HUES48 (cell line): ENCODE results near the gene REXO5.

ENCODE experiments used
- H3K27ac ChIP-seq: one replicate; pipeline ENCODE4 v1.7.0; 2013; ENCODE audit warnings: low read depth, low read length, inconsistent platforms
- H3K27me3 ChIP-seq: 2 replicates; pipeline ENCODE4 v1.6.1; 2013; ENCODE audit warnings: mild to moderate bottlenecking, low read length; ENCODE audit not compliant: control insufficient read depth, insufficient read depth
- H3K36me3 ChIP-seq: 2 replicates; pipeline ENCODE4 v1.6.1; 2013; ENCODE audit warnings: low read length; ENCODE audit not compliant: control insufficient read depth, insufficient read depth
- H3K4me1 ChIP-seq: 2 replicates; pipeline ENCODE4 v1.6.1; 2013; ENCODE audit warnings: mild to moderate bottlenecking, low read length; ENCODE audit not compliant: control insufficient read depth, insufficient read depth
- H3K4me3 ChIP-seq: 2 replicates; pipeline ENCODE4 v1.5.1; 2013; ENCODE audit warnings: mild to moderate bottlenecking, low read depth, low read length
- H3K9ac ChIP-seq: 2 replicates; pipeline ENCODE4 v1.6.1; 2013; ENCODE audit warnings: mild to moderate bottlenecking, low read depth, low read length, moderate library complexity
- H3K9me3 ChIP-seq: 2 replicates; pipeline ENCODE4 v1.6.1; 2013; ENCODE audit warnings: low read length; ENCODE audit not compliant: control insufficient read depth, insufficient read depth

Gene REXO5

GRCh38 chr16:20768121-20768520 is 38.2 kb upstream of the REXO5 start:
- no peak overlapping the region for H3K9ac ChIP-seq
- no peak overlapping the region for H3K4me3 ChIP-seq
- peaks cover 3% of the 10 kb centered on the region; the same call in 1 of the 2 replicates for H3K4me1 ChIP-seq
- no peaks in the 10 kb centered on the region for H3K27me3 ChIP-seq
- H3K36me3 ChIP-seq: no peaks in the 10 kb centered on the region
- H3K27ac ChIP-seq: no peak overlapping the region
- H3K9me3 ChIP-seq: no peaks in the 10 kb centered on the region

DNA sequence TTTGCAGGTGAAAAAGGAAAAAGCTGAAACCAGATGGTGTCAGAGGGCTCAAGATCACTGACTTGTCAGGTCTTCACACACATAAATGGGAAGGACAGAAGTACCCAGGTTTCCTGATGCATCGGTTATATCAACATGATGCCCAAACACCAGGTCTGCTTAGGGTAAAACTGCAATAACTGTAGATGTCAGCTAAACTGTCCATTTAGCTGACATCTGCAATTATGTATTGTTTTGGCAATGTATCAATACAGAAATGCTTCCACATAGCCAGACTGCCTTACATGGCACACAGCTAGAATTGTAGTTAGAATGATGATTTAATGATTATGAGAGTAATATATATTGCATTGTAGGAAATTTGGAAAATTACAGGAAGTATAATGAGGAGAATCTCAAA is 37.5 kb upstream of the REXO5 start:
- Histone ChIP-seq H3K27ac (no peak overlapping the region), H3K4me3 (no peak overlapping the region), H3K9me3 (no peaks in the 10 kb centered on the region), H3K27me3 (no peaks in the 10 kb centered on the region), H3K36me3 (no peaks in the 10 kb centered on the region), H3K9ac (no peak overlapping the region), H3K4me1 (peaks cover 3% of the 10 kb centered on the region; the same call in 1 of the 2 replicates)

GRCh38 chr16:20773679-20774078 is 32.6 kb upstream of the REXO5 start:
- no peaks in the 10 kb centered on the region for H3K4me1 ChIP-seq
- no peaks in the 10 kb centered on the region for H3K9me3 ChIP-seq
- H3K36me3 ChIP-seq: no peaks in the 10 kb centered on the region
- no peak overlapping the region for H3K9ac ChIP-seq
- H3K4me3 ChIP-seq: no peak overlapping the region
- H3K27ac ChIP-seq: no peak overlapping the region
- no peaks in the 10 kb centered on the region for H3K27me3 ChIP-seq

DNA sequence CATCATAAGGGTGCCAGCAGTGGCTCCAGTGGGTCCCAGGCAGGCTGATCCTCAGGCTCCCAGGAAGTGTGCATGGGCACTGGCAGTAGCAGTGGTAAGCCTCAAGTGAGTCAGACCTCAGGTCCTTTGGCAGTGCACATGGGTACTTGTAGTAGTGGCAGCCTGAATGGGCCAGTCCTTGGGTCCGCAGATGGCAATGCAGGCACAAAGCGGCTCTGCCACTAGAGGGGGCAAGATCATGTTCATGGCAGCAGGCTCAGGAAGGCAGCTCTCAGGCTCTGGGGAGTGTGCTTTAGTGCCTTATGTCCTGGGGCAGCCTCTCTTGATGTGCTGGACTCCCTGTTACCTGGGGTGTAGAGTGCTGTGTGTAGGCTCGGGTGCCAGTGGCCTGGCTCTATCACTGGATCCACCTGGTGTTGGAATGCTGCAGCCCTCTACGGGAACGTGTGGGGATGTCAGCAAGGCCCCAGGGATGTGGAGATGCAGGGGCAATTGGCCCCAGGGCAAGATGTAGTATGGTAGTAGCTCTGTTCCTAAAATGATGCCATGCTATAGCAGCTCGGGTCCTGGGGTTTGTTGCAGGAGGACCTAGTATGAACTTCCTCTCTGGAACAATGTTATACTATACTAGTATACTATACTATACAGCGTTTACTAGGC is 31.5 kb upstream of the REXO5 start:
- no peaks in the 10 kb centered on the region for H3K36me3 ChIP-seq
- no peaks in the 10 kb centered on the region for H3K27me3 ChIP-seq
- no peaks in the 10 kb centered on the region for H3K9me3 ChIP-seq

GRCh38 chr16:20781697-20782096 is 24.6 kb upstream of the REXO5 start:
- Histone ChIP-seq H3K4me1 (no peaks in the 10 kb centered on the region), H3K27me3 (no peaks in the 10 kb centered on the region), H3K9me3 (no peaks in the 10 kb centered on the region), H3K9ac (no peak overlapping the region), H3K27ac (no peak overlapping the region), H3K4me3 (no peak overlapping the region), H3K36me3 (no peaks in the 10 kb centered on the region)

More for the DNA sequence above, 31.5 kb upstream of the REXO5 start:
- no peak overlapping the region for H3K4me3 ChIP-seq
- H3K27ac ChIP-seq: no peak overlapping the region
- no peaks in the 10 kb centered on the region for H3K4me1 ChIP-seq
- no peak overlapping the region for H3K9ac ChIP-seq

DNA sequence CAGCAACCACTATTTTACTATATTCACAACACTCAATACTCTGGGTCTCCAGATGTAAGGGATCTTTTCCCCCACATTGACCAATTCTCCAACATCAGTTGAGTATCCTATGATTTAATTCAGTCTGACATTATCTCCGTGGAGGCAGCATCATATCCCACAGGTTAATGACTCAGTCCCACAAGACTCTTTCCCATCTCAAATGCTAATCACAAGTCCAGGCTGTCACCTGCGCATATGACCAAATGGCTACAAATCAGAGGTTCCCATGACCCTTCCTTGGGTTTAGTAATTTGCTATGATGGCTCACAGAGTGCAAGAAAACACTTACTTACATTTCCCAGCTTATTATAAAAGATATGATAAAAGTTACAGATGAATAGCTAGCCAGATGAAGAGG is 23.9 kb upstream of the REXO5 start:
- Histone ChIP-seq H3K36me3 (no peaks in the 10 kb centered on the region), H3K9me3 (no peaks in the 10 kb centered on the region), H3K27ac (no peak overlapping the region), H3K9ac (no peak overlapping the region), H3K4me3 (no peak overlapping the region), H3K27me3 (no peaks in the 10 kb centered on the region), H3K4me1 (no peaks in the 10 kb centered on the region)

DNA sequence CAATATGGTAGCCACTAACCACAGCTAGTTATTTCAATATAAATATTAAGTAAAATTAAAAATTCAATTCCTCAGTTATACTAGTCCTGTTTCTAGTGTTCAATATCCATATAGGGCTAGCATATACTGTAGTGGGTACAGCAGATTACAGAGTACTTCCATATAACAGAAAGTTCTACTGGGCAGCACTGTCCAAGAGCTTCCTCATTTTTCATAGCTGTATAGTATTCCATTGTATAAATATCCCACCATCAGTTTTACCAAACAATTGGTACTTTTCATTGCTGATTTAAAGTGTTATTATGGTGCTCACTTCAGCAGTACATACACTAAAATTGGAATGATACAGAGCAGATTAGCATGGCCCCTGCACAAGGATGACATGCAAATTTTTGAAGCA is 22.1 kb upstream of the REXO5 start:
- H3K9ac ChIP-seq: no peak overlapping the region
- no peaks in the 10 kb centered on the region for H3K27me3 ChIP-seq
- no peaks in the 10 kb centered on the region for H3K36me3 ChIP-seq
- H3K27ac ChIP-seq: no peak overlapping the region
- no peak overlapping the region for H3K4me3 ChIP-seq
- H3K9me3 ChIP-seq: no peaks in the 10 kb centered on the region
- H3K4me1 ChIP-seq: no peaks in the 10 kb centered on the region

- H3K27ac ChIP-seq: no peak overlapping the region
- no peak overlapping the region for H3K9ac ChIP-seq
- no peak overlapping the region for H3K4me3 ChIP-seq
- H3K27me3 ChIP-seq: no peaks in the 10 kb centered on the region; the same call in 1 of the 2 replicates
- no peaks in the 10 kb centered on the region for H3K9me3 ChIP-seq
- peaks cover 14% of the 10 kb centered on the region for H3K4me1 ChIP-seq
- no peaks in the 10 kb centered on the region for H3K36me3 ChIP-seq
Observed at GRCh38 chr16:20789130-20789529, 17.2 kb upstream of the REXO5 start.

DNA sequence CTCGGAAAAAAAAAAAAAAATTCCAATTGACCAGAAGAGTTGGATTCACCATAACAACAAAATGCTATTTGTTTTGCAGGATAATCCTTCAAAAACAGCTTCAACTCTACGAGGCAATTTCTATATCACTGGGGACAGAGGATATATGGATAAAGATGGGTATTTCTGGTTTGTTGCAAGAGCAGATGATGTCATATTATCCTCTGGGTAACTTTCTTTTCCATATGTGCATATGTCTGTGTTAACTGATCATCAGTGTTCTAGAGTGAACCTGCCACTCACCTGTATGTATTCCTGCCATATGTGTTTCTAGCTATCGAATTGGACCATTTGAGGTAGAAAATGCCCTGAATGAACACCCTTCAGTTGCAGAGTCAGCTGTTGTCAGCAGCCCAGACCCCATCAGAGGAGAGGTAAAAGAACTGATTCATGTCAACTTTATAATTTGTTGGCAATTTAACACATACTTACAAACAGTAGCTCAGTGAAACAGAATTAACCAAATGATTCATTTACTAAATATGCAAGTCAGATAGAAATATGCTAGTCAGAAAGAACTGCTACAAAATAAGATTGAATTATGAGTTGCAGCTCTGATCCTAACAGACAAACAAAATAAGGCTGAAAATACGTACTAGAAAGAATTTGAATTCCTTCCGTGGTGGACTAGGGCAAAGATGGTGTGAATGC is 14.3 kb upstream of the REXO5 start:
- Histone ChIP-seq H3K4me1 (peaks cover 14% of the 10 kb centered on the region), H3K27ac (no peak overlapping the region), H3K4me3 (no peak overlapping the region), H3K36me3 (peaks cover 4% of the 10 kb centered on the region), H3K9me3 (no peaks in the 10 kb centered on the region), H3K27me3 (no peaks in the 10 kb centered on the region; the same call in 1 of the 2 replicates), H3K9ac (no peak overlapping the region)

GRCh38 chr16:20798364-20798763 is 8.0 kb upstream of the REXO5 start:
- Histone ChIP-seq H3K36me3 (peaks cover 39% of the 10 kb centered on the region), H3K9ac (no peak overlapping the region), H3K4me3 (no peak overlapping the region), H3K27me3 (no peaks in the 10 kb centered on the region), H3K27ac (no peak overlapping the region), H3K9me3 (no peaks in the 10 kb centered on the region), H3K4me1 (no peaks in the 10 kb centered on the region)

DNA sequence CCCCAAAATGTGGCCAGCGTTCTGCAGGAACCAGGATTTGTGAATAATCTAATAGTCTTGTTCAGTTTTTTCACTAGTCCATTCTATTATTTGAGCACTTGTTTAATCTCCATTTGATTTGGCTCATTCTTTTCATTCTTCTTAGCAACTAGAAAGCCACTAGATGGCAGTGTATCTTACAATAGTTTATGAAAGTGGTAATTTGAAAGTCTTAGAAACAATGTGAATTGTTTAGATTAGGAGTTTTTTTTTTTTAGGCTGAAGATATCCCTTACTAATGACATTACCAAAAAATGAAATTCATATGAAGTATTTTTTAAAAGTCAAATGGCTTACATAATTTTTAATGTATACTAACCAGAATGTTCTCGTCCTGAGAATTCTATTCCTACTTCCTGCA is 6.7 kb upstream of the REXO5 start:
- Histone ChIP-seq H3K4me1 (no peaks in the 10 kb centered on the region), H3K4me3 (no peak overlapping the region), H3K27me3 (no peaks in the 10 kb centered on the region), H3K9ac (no peak overlapping the region), H3K9me3 (no peaks in the 10 kb centered on the region), H3K36me3 (peaks cover 39% of the 10 kb centered on the region), H3K27ac (no peak overlapping the region)
